MM.1S (cell line): Measurements from ENCODE around the gene LIG1.
A peak's percentile ranks its signal among the peaks of the same experiment; 100 is the strongest.

ENCODE experiments used
- CTCF ChIP-seq: fragments of 300-600 bp; sonication (generic); IDR thresholded peaks from 2 replicates; pipeline ENCODE4 v1.5.1; 2016; ENCODE audit warnings: antibody characterized with exemption, low read length, mixed read lengths
- EZH2phosphoT487 ChIP-seq: fragments of 300-600 bp; sonication (generic); IDR thresholded peaks from 2 replicates; pipeline ENCODE4 v1.6.1; 2018; ENCODE audit warnings: antibody characterized with exemption, low read length

DNA sequence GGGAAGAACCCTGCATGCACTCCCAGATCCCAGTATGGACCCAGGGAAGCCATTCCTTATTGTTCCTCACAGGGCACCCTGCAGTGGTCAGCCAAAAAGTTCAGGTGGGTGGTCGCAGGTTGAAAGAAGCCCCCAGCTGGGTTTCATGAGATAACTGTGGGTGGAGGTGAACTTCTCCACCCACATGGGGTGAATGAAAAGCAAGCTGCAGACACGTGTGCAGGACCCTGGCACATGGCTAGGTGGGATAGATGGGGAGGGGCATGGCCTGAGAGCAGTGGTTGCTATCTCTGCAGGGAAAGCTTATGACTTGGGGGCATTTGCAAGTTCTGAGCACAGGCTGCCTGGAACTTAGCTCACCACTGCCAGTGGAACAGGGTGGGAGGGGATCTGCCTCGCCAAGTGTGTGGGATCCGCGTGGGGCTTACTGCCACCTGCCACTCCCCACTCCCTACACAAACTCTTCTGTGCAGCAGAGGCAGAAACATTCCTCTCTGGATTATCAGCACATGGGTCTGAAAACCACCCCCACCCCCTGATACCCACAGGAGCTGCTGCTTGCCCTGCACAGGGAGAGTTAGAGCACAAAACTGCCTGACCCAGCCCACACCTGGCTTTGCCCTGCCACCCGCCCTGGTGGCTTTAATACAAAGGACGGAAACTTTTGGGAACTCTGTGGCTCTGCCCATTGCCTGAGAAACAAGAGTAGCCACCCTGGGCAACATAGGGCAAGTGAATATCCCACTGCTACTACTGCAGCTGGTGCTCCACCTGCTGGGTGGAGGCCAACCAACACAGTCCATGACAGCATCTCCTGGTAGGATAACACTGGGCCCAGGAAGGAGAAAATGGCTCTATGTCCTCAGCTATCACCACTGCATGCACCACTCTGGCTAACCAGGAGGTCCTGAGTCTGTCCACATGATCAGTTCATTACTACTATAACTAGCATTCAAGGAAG lies 84.0 kb downstream of the LIG1 start:
- peak; percentile 22; the same call in 1 of the 2 replicates for TF ChIP-seq CTCF
- no peak for TF ChIP-seq EZH2phosphoT487
